Activated effector memory CD4-positive, alpha-beta T cell treated with anti-CD3 and anti-CD28 coated beads, Interleukin-2, amount 50 U/mL, for 16 hours (primary cell): ENCODE data around the gene MAP1LC3B2.
A peak's percentile ranks its signal among the peaks of the same experiment; 100 is the strongest.

Experiments used
- DNase-seq: peaks from one replicate; pipeline ENCODE4 v3.0.0-alpha.2; 2020

MAP1LC3B2 gene

DNA sequence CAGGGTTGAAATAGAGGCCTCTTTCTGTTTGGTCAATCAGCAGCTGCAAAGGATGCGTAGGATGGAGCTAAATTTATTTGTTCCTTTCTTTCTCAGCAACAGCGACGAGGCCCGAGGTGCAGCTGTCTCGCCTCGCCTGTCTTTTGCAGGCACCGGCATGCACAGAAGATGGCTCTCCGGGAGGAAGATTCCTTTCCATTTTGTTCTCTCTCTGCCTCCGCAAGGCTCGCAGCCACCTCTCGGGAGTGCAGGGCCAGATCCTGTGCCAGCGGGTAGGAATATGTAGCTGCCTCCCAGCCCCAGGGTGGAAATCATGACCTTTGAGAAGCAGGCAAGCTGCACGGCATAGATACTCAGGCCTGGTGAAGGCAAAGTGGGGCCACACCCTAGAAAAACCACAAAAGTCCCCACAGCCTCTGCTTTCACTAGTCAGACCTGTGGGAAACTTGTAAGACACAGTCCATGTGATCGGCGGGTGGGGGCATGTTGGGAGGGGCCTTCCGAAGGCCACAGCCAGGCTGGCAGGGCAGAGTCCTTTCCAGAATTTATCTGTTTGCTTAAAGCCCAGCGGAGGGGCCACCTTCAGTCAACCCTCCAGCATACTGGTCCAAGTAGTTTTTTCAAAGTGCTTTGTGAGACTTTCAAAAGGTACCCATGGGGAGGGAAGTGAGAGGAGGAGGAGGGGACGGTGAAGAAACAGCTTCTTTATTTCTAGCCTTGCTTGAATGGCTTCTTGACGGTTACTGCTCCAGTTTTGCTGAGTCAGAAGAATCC, at the start of gene MAP1LC3B2:
Gene MAP1LC3B2 (plus strand): TSS at position 220 of the 774 bp plus-strand sequence. CDS start 16,562 bp downstream, outside the sequence.
- peak; percentile 88 for DNase-seq

DNA sequence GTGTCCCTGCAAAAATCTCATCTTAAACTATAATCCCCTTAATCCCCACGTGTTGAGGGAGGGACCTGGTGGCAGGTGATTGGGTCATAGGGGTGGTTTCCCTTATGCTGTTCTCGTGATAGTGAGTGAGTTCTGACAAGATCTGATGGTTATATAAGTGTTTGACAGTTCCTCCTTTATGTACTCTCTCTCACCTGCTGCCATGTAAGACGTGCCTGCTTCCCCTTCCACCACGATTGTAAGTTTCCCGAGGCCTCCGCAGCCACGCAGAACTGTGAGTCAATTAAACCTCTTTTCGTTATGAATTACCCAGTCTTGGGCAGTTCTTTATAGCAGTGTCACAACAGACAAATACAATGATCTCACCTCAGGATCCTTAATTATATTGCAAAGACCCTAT, 45.2 kb upstream of the MAP1LC3B2 start:
- DNase-seq, result no peak

GRCh38 chr12:116515684-116516083, 43.5 kb upstream of the MAP1LC3B2 start:
- DNase-seq, result no peak

DNA sequence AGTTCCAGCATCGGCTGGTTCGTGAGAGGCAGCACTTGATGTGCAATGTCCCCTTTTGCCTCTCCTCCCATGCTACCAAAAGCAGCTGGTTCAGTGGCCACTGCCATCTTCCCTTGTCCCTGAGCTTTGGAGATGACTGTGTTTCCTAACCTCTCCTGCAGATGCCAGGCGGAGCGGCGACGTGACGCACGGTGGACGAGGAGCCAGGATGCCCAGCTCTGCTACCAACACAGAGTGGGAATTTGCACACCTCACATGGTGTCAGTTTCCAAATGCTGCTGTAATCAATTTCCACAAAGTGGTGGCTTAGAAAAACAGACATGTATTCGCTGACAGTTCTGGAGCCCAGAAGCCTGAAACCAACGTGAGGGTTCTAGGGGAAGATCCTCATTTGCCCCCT, 42.5 kb upstream of the MAP1LC3B2 start:
- DNase-seq, result no peak

DNA sequence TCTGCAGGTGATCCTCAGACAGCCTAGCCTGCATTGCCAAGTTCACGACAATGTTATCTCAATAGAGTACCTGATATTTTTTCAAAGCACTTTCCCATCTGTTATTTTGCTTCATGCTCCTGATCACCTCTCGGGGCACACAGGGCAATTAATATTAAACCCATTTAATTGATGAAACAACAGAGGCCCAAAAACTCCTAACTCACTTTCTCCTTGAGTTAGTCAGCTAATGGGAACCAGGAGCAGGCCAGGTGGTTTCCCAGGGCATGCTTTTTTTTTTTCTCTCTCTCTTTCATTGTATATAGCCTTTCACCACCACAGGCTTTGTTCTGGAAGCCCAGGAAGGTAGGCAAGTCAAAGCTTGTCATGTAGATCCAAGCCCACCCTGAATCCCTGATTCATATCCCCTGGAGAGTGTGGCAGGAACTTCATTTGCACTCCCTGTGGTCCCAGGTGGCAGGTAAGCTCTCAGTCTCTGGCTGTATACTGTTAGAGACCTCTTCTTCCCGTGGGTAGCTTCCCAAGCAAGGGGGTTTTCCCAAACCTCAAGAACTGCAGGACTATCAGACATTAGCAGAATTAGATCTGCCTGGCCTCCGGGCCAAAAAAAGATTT, 41.6 kb upstream of the MAP1LC3B2 start:
- DNase-seq, result no peak

DNA sequence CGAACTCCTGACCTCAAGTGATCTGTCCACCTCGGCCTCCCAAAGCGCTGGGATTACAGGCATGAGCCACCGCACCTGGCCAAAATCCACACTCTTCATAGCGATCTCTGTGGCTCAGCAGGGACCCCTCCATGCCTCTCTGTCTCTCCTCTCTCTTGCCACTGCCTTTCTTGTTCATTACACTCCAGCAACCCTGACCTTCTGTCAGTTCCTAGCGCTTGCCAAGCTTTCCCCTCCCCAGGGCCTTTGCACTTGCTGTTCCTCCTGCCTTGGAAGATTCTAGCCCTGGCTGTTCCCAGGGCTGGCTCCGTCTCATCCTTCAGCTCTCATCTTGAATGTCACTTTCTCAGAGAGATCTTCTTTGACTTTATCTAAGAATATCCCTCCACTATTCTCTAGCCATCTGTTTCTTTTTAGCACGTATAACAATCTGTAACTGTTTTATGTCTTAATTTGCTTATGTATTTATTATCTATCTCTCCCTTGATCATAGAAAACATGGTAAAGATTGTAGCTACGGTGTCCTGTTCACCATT, 38.9 kb upstream of the MAP1LC3B2 start:
- no peak for DNase-seq

GRCh38 chr12:116520801-116521471, 38.2 kb upstream of the MAP1LC3B2 start:
- no peak for DNase-seq

- DNase-seq, result no peak
Measured at GRCh38 chr12:116524311-116524710, 34.9 kb upstream of the MAP1LC3B2 start.

- DNase-seq, result no peak
Measured at GRCh38 chr12:116524964-116525379, 34.2 kb upstream of the MAP1LC3B2 start.

DNA sequence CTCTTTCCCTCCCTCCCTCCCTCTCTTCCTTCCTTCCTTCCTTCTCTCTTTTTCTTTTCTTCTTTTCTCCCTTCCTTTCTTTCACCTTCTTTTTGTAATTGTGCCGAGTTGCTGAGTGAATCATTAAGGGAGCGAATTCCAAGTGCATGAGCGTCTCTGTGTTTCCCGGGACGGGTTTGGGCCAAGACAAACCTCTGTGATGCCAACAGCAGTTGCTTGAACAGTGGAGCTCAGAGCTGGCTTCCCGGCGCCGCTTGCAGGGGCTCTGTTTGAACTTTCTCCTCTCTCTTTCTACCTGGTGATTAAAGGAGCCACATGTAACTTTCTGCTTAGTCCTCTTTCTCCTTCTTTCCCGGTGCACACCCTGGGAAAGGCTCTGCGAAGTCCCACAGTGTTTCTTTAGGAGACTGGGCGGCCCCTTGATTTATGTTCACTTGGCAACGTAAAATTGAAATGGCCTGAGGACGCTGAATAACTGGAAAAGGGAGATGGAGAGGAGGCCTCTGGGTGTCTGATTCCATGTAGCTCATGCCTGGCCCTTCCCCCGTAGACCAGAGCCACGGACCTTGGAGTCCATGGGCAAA, 33.7 kb upstream of the MAP1LC3B2 start:
- no peak for DNase-seq

DNA sequence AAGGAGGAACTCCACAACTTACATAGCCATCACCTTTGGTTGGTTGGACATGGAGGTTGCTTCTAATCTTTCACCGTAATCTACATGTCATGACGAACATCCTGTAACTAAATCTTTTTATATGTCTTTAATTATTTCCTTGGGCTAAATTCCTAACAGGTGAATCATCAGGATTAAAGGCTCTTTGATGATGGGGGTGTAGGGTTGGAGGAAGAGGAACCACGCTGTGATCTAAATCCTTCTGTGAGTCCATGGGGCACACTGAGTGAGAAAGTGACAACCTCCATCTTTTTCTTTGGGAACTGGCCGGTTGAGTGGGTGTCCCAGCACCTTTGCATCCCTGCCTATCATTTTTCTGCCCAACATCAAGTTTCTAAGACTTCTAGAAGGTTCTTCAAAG, 31.1 kb upstream of the MAP1LC3B2 start:
- DNase-seq, result no peak

DNA sequence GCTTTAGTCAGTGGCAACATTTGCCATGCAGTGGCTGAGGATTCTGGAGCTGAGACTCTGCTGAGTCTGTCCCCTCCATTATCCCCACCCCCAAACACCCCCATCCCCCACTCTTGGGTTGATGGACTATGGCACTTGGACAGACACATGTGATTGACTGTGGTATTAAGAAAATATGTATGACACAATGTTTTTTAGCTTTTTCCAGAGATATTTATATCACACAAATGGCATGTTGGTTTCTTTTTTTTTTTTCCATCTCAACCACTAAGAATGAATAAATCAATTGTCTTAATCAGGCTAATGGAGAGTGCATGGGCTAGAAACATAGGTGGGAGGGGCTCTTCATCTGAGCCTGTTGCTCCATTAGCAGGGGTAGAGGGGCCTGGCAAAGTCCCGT, 30.7 kb upstream of the MAP1LC3B2 start:
- DNase-seq, result no peak

DNA sequence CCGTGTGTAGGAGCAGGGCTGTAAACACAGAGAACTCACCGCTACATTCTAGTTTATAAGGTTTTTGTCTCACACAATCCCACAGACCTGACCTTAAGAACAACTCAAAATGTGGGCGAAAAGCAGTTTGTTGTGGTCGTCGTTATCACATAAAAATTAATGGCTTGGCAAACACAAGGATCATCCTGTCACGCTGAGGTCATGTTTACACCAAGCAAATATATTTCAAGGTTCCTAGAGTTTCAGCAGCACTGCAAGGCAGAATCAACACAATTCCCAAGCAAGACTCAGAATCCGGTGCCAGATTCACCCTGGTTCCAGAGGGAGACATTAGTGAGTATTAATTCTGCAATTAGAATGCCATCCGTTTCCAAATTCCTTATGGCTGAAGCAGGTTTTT, 30.1 kb upstream of the MAP1LC3B2 start:
- no peak for DNase-seq

DNA sequence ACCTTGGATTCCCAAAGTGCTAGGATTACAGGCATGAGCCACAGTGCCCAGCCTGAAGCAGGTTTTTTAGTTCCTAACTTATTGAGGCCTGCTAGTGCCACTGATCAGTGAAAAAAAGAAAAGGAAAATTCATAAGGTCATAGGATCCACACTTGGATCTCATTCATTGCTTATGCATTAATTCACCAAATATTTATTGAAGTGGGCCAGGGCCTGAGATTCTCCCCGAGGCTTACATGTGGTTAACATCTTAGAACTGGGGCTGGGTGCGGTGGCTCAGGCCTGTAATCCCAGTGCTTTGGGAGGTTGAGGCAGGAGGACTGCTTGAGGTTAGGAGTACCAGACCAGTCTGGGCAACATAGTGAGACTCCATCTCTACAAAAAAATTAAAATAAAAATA, 29.5 kb upstream of the MAP1LC3B2 start:
- DNase-seq, result no peak

DNA sequence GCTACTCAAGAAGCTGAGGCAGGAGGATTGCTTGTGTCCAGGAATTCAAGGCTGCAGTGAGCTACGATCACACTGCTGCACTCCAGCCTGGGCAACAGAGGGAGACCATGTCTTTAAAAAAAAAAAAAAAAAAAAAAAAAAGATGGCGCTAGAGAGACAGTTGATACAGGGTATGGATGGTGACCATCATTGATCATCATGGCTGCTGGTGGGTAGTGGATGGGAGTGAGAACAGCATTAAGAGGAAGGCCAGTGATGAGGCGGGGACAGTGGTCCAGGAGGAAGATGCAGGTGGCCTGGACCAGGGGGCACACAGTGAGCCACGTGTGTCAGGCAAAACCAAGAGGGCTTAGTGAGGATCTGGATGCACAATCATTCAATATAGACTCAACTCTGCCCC, 26.8 kb upstream of the MAP1LC3B2 start:
- no peak for DNase-seq

- no peak for DNase-seq
Measured at GRCh38 chr12:116532986-116533342, 26.2 kb upstream of the MAP1LC3B2 start.

- DNase-seq, result peak; percentile 89
Measured at GRCh38 chr12:116533343-116534251, 25.6 kb upstream of the MAP1LC3B2 start.

DNA sequence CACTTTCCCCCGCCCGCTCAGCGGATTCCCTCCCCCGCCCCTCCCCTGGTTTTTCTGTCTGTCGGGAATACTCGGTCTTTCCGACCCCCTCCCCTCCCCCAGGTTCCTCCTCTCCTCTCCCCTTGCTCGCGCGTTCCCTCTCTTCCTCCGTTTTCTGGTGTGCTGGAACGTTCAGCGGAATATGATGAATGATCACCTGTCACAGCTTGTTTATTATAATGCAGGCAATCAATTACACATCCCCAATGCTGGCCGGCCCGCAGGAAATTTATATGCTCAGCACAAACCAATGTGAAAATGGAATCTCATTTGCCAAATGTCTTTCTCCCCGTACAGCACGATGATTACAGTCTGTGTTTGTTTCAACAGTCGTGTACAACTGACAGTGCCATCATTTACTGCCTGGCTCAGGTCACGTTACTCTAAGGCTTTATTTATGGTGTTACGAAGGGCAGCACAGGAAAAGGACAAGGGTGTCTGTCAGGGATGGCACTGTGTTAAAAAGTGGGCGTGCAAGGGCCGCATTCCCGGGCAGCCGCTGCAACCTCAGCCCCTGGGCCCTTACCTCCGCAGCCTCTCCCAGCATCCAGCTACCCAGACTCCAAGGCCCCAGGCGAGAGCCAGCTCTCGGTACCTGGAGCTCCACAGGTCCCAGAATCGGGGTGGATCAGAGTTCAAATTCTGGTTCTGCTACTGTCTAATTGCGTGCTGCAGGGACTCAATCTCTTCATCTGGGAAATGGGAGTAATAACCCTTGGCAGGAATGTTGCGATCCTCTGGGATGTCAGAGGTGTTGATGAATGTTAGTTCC, 24.7 kb upstream of the MAP1LC3B2 start:
- DNase-seq, result no peak

GRCh38 chr12:116535241-116535640, 23.9 kb upstream of the MAP1LC3B2 start:
- no peak for DNase-seq

GRCh38 chr12:116537101-116537904, 21.9 kb upstream of the MAP1LC3B2 start:
- DNase-seq, result no peak
